Bronchial epithelial cell (primary cell): ENCODE data around the gene MUC13. TPM values are rescaled to one million over a fixed set of nuclear protein-coding genes. Genes with fewer than 3 reads are reported as not detected.

Experiments
- DNase-seq: peaks from one replicate; pipeline ENCODE4 v3.0.0-alpha.2; 2010; ENCODE audit warnings: low read depth
- FAIRE-seq: peaks from 2 replicates; lab custom pipeline; 2011; peaks lifted over from hg19 to GRCh38; lab: Jason Lieb, UNC
- H3K27me3 ChIP-seq: 2 replicates; pipeline ENCODE4 v1.5.1; 2011; ENCODE audit warnings: low read length; ENCODE audit not compliant: control insufficient read depth, insufficient read depth
- H3K36me3 ChIP-seq: 2 replicates; pipeline ENCODE4 v1.5.1; 2011; ENCODE audit warnings: low read length; ENCODE audit not compliant: control insufficient read depth, insufficient read depth
- H3K4me3 ChIP-seq: 2 replicates; pipeline ENCODE4 v1.5.1; 2011; ENCODE audit warnings: mild to moderate bottlenecking, low read depth, low read length, control low read depth
- total RNA-seq: library from RNA; depleted of rRNA; stranded (reverse); fragments of >200 nt; gene quantifications from 2 replicates; pipeline ENCODE4 v1.2.1, GENCODE V29; 2014
- TF ChIP-seq, protein P1 (sequence below): IDR thresholded peaks from 2 replicates; pipeline ENCODE4 v1.5.1; 2011; ENCODE audit warnings: mild to moderate bottlenecking, moderate library complexity, low read length, control low read depth, inconsistent platforms; ENCODE audit not compliant: insufficient read depth, severe bottlenecking

MUC13 gene
- total RNA-seq, 1 donor from 2014 or later, result not detected

DNA sequence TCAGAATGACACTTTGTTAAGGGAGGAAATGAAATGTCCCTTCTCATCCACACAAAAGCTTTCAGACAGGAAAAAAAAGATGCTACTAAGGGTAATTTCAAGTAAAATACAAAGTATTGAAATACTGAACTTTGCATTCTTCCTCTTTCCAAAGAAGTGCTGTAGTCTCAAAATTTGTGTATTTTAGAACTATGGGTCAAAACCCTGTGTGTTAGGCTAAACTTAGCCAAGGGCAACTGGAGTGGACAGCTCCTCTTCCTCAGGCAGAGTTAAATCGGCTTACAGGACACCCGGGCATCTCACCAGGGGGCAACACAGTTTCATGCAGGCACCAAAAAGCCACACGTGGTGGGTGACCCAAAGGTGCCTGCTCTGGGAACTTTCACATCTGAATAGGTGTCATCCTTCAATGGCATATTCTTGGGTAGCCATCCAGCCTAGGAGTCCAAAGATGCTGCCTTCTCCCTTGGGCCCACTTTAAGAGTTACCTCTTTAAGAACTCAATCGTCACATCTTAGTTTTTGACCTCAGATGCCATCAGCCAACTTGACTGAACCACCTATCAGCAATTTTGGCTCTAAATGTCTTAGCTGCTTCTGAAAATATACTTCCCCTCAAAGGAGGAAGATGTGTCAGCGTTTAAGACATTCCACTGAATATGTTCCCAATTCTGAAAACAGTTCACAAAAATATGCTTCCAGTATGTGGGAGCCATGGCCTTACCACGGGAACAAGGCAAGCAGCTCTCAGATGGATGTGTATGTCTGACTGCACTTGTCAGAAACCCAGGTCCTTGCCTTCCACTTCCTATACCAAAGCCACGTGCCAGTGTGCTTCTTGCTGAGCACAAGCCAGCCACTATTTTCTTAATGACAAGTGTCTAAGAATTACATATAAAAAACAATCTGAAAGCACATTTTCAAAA lies 32.2 kb upstream of the MUC13 start:
- TF ChIP-seq, protein P1, sequence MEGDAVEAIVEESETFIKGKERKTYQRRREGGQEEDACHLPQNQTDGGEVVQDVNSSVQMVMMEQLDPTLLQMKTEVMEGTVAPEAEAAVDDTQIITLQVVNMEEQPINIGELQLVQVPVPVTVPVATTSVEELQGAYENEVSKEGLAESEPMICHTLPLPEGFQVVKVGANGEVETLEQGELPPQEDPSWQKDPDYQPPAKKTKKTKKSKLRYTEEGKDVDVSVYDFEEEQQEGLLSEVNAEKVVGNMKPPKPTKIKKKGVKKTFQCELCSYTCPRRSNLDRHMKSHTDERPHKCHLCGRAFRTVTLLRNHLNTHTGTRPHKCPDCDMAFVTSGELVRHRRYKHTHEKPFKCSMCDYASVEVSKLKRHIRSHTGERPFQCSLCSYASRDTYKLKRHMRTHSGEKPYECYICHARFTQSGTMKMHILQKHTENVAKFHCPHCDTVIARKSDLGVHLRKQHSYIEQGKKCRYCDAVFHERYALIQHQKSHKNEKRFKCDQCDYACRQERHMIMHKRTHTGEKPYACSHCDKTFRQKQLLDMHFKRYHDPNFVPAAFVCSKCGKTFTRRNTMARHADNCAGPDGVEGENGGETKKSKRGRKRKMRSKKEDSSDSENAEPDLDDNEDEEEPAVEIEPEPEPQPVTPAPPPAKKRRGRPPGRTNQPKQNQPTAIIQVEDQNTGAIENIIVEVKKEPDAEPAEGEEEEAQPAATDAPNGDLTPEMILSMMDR, result no peak
- DNase-seq (no peak), FAIRE-seq (no peak)
- peaks cover 2% of the 10 kb centered on the region for H3K36me3 ChIP-seq
- H3K4me3 ChIP-seq, result no peak overlapping the region
- H3K27me3 ChIP-seq, result no peaks in the 10 kb centered on the region

DNA sequence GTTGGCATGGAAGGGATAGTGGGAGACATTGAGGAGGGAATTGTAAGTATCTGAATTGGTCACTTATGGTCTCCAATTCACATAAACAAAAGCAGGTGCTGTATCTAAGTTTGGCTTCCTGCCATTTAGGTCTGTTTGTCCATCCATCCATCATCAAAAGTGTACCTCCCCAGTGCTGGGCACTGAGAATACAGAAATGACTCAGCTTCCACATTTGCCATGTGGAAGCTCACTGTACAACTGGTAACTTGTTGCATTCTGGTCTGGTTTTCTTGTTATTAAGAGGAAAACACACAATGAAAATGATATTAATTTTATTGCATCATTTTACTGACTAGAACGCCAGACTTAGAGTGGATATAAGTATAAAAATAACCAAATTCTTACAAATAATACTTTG lies 30.9 kb upstream of the MUC13 start:
- no peak for DNase-seq
- no peak for FAIRE-seq
- Histone ChIP-seq H3K27me3 (no peaks in the 10 kb centered on the region), H3K4me3 (no peak overlapping the region), H3K36me3 (peaks cover 2% of the 10 kb centered on the region)
- TF ChIP-seq, protein P1, result no peak

DNA sequence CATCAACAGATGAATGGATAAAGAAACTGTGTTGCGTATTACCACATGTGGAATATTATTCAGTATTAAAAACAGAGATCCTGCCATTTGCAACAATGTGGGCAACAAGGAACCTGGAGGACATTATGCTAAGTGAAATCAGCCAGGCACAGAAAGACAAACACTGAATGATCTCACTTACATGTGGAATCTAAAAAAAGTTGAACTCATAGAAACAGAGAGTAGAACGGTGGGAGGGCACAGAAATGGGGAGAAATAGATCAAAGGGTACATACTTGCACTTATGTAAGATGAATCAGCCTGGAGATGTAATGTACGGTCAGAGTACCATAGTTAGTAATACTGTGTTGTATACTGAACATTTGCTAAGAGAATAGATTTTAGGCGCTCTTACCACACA lies 29.8 kb upstream of the MUC13 start:
- FAIRE-seq (no peak), DNase-seq (no peak)
- TF ChIP-seq, protein P1, result no peak
- no peaks in the 10 kb centered on the region for H3K36me3 ChIP-seq
- no peaks in the 10 kb centered on the region for H3K27me3 ChIP-seq
- H3K4me3 ChIP-seq, result no peak overlapping the region

DNA sequence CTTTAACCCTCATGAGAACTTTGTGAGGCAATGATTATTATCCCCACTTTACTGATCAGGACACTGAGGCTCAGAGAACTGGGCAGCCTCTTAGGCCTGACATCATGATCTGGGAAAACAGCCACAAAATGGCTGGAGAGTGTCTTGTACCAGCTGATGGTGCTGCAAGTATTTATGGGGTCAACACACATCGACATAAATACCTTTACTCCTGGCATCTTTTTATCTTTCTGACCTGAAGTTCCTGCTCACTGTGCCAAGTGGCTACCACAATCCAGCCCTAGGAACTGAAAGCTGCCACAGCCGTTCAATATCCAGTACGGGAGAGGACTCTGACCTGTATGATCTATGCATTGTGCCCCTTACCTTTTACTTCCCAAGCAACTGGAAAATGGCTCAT lies 29.2 kb upstream of the MUC13 start:
- H3K4me3 ChIP-seq, result no peak overlapping the region
- TF ChIP-seq, protein P1, result no peak
- no peaks in the 10 kb centered on the region for H3K36me3 ChIP-seq
- DNase-seq, result no peak
- FAIRE-seq, result no peak
- H3K27me3 ChIP-seq, result no peaks in the 10 kb centered on the region

DNA sequence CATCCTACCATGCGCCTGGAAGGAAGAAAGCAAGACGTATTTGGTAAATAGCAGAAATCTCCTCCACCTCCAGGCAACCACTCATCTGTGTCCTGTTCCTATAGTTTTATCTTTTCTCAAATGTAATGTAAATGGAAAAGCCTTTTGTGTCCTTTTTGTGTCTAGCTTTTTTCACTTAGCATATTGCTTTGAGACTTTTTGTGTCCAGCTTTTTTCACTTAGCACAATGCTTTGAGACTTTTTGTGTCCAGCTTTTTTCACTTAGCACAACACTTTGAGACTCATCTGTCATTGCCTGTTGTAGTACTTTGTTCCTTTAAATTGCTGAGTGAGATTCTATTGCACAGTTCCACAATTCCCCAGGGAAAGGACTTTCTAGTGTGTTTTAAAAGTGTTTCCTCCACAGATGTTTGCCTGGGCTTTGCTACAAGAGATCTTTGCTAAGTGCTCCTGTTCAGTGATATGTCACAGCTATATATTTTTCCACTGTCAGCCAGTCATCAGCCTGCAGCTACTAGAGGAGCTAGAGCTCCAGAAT lies 27.9 kb upstream of the MUC13 start:
- Histone ChIP-seq H3K27me3 (no peaks in the 10 kb centered on the region), H3K4me3 (no peak overlapping the region), H3K36me3 (no peaks in the 10 kb centered on the region)
- DNase-seq, result no peak
- no peak for FAIRE-seq
- TF ChIP-seq, protein P1, result no peak
